RWPE2 (cell line): ENCODE data around the gene ARF3.

Source experiments
- ATAC-seq: fragments of 200-7000 bp; cut with Tn5 transposase; 3 replicates; pipeline ENCODE4 v1.9.1; 2021; ENCODE audit warnings: low read depth
- DNase-seq: peaks from one replicate; pipeline ENCODE4 v3.0.0-alpha.2; 2020; ENCODE audit warnings: low spot score
- H3K27ac ChIP-seq: fragments of 450-650 bp; 2 replicates; pipeline ENCODE4 v1.5.1; 2017; ENCODE audit warnings: mild to moderate bottlenecking; ENCODE audit not compliant: poor library complexity, severe bottlenecking
- H3K27me3 ChIP-seq: fragments of 250-450 bp; sonication (Bioruptor Pico); 2 replicates; pipeline ENCODE4 v1.5.1; 2021; ENCODE audit warnings: mild to moderate bottlenecking, moderate library complexity; ENCODE audit not compliant: insufficient read depth, poor library complexity, severe bottlenecking
- H3K36me3 ChIP-seq: fragments of 250-450 bp; sonication (Bioruptor Pico); 2 replicates; pipeline ENCODE4 v1.5.1; 2020; ENCODE audit warnings: low read depth, mild to moderate bottlenecking, moderate library complexity
- H3K4me1 ChIP-seq: fragments of 250-450 bp; sonication (Bioruptor Pico); 2 replicates; pipeline ENCODE4 v1.5.1; 2021; ENCODE audit warnings: mild to moderate bottlenecking, moderate library complexity; ENCODE audit not compliant: insufficient read depth, poor library complexity, severe bottlenecking
- H3K4me3 ChIP-seq: fragments of 250-450 bp; sonication (Bioruptor Pico); 2 replicates; pipeline ENCODE4 v1.5.1; 2021; ENCODE audit warnings: mild to moderate bottlenecking, moderate library complexity; ENCODE audit not compliant: severe bottlenecking
- H3K9me3 ChIP-seq: fragments of 250-450 bp; sonication (Bioruptor Pico); 2 replicates; pipeline ENCODE4 v1.5.1; 2021; ENCODE audit warnings: mild to moderate bottlenecking, moderate library complexity; ENCODE audit not compliant: severe bottlenecking
- TF ChIP-seq, protein P1 (sequence below): fragments of 450-650 bp; IDR thresholded peaks from one replicate; pipeline ENCODE4 v1.5.1; 2017; ENCODE audit warnings: mild to moderate bottlenecking, moderate library complexity; ENCODE audit not compliant: poor library complexity, severe bottlenecking

ARF3 gene

DNA sequence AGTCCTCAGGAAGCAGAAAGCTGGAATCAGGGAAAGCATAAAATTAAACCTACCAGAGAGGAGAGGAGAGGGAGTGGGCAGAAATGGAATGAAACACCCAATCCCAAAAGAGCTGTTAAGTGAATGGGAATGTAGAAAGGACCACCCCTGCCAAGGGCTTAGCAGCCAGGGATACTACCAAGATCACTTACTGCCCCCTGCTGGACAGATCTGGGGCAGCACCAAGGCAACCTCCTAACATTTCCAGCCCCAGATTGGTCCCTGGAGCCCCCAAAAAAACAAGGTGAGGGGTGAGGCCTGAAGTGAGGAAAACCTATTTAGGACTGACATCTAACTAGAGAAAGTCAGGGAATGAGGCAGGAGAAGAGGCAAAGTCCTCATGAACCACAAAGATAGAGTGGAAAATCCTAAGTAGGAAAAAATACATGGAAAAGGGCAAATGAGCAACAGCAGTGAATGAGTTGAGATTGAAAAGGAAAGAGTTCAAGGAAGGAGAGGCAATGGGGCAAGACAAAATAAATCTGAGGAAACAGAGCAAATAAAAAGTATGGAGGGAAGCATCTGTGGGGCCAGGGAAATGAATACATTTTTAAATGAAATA lies 20.8 kb downstream of the ARF3 start:
- DNase-seq (no peak), ATAC-seq (no peak; the same call in 2 of the 3 replicates)
- no peak overlapping the region for H3K27ac ChIP-seq
- TF ChIP-seq, protein P1, sequence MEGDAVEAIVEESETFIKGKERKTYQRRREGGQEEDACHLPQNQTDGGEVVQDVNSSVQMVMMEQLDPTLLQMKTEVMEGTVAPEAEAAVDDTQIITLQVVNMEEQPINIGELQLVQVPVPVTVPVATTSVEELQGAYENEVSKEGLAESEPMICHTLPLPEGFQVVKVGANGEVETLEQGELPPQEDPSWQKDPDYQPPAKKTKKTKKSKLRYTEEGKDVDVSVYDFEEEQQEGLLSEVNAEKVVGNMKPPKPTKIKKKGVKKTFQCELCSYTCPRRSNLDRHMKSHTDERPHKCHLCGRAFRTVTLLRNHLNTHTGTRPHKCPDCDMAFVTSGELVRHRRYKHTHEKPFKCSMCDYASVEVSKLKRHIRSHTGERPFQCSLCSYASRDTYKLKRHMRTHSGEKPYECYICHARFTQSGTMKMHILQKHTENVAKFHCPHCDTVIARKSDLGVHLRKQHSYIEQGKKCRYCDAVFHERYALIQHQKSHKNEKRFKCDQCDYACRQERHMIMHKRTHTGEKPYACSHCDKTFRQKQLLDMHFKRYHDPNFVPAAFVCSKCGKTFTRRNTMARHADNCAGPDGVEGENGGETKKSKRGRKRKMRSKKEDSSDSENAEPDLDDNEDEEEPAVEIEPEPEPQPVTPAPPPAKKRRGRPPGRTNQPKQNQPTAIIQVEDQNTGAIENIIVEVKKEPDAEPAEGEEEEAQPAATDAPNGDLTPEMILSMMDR = peak; percentile 86
- H3K27me3 ChIP-seq = no peaks in the 10 kb centered on the region
- H3K36me3 ChIP-seq = peaks cover 79% of the 10 kb centered on the region
- no peaks in the 10 kb centered on the region for H3K9me3 ChIP-seq
- no peak overlapping the region for H3K4me3 ChIP-seq
- H3K4me1 ChIP-seq = no peaks in the 10 kb centered on the region

DNA sequence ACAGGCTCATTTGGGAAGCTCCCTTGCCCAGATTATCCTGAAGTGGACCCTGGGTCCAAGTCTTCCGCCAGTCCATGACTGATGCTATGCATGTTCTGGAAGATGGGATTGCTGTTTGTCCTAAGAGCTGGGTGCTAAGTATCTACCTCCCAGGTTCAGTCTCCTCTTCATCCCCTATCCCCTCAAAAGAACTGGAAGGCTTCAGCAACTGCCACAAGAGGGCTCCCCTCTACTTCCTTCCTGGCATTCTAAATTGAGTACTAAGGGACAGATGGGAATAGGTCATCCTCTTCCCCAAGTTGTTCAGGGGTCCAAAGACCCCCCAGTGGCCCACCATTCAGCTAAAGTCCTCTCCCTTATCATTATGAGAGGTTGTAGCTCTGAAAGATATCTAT lies 23.0 kb downstream of the ARF3 start:
- no peaks in the 10 kb centered on the region for H3K27me3 ChIP-seq
- H3K4me3 ChIP-seq = no peak overlapping the region
- H3K9me3 ChIP-seq = no peaks in the 10 kb centered on the region
- H3K27ac ChIP-seq = no peak overlapping the region
- TF ChIP-seq, protein P1 = peak; percentile 39
- no peak for ATAC-seq
- no peak for DNase-seq
- no peaks in the 10 kb centered on the region for H3K4me1 ChIP-seq
- peaks cover 81% of the 10 kb centered on the region for H3K36me3 ChIP-seq

DNA sequence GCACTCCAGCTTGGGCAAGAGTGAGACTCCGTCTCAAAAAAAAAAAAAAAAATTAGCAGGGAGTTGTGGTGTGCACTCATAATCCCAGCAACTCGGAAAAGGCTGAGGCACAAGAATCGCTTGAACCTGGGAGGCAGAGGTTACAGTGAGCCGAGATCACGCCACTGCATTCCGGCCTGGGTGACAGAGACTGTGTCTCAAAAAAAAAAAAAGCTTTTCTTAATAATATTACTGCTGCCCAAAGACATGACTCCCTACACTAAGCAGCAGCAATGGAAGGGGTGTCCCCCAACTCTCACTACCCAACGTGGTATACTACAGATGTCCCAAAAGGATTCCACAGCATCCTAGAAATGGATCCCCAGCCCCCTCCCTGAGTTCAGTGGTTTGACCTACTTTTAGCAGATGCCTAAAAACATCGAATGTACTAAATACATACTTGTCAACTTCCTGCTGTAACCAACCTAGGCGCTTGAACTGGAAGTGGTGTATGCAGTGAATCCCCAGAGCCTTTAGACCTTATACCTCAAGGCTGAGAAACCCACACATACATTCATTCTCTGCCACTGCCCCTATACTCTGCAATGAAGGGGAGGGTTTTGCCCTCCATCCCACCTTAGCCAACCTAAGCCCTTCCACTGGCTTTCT lies 23.5 kb downstream of the ARF3 start:
- Histone ChIP-seq H3K4me3 (no peak overlapping the region), H3K4me1 (no peaks in the 10 kb centered on the region), H3K27me3 (no peaks in the 10 kb centered on the region), H3K36me3 (peaks cover 79% of the 10 kb centered on the region), H3K9me3 (no peaks in the 10 kb centered on the region), H3K27ac (no peak overlapping the region)
- TF ChIP-seq, protein P1 = no peak
- no peak for ATAC-seq
- DNase-seq = no peak

DNA sequence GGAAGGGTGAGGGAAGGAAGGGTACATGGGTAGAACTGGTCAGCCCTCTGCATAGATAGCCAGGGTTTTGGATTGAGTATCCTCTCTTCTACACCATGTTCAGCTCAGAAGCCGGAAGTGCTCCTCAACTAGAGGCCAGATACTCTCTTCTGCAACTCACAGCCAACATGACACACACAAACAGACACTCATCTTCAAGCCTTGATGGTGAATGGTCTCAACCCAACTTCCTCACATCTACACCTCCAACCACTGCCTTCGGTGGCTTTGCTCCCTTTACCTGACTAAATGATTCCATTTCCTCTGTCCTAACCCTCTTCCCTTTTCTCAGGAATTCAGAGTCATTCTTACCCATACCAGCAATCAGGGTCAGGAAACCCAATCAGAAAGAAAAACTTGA lies 24.4 kb downstream of the ARF3 start:
- no peaks in the 10 kb centered on the region for H3K27me3 ChIP-seq
- no peak overlapping the region for H3K4me3 ChIP-seq
- H3K9me3 ChIP-seq = no peaks in the 10 kb centered on the region
- TF ChIP-seq, protein P1 = no peak
- peaks cover 79% of the 10 kb centered on the region for H3K36me3 ChIP-seq
- ATAC-seq (no peak), DNase-seq (no peak)
- H3K27ac ChIP-seq = no peak overlapping the region
- H3K4me1 ChIP-seq = no peaks in the 10 kb centered on the region

DNA sequence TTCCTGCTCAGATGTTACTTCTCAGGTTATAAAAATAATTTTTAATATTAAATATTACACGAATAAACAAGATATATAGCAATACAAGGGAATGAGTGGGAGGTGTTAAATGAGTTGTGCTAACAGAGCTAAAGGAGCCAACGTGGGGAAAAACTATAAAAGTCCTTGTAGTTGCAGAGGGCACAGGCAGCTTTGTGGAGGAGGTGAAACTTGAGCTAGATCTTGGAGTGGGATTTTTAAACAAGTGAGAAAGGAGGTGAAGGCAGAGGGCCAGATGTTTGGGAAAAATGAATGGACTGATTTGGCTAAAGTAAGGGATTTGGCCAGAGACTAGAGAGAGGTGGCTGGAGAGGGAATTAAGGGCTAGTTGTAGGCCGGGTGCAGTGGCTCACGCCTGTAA lies 26.8 kb downstream of the ARF3 start:
- ATAC-seq = no peak
- H3K27me3 ChIP-seq = no peaks in the 10 kb centered on the region
- no peaks in the 10 kb centered on the region for H3K9me3 ChIP-seq
- no peaks in the 10 kb centered on the region for H3K4me1 ChIP-seq
- DNase-seq = no peak
- no peak overlapping the region for H3K4me3 ChIP-seq
- peaks cover 57% of the 10 kb centered on the region for H3K36me3 ChIP-seq
- TF ChIP-seq, protein P1 = no peak
- H3K27ac ChIP-seq = no peak overlapping the region
